Measurements from ENCODE around the gene PGM2. TPM values are rescaled to one million over a fixed set of nuclear protein-coding genes. Genes with fewer than 3 reads are reported as not detected.
"Not testable (repeated sequence)": the region's sequence is repeated elsewhere in the genome, so short reads cannot be mapped to it uniquely, and the experiment has no call there.

Gene PGM2
- total RNA-seq, 1 experiment from 2014 or later = 28.6 TPM

DNA sequence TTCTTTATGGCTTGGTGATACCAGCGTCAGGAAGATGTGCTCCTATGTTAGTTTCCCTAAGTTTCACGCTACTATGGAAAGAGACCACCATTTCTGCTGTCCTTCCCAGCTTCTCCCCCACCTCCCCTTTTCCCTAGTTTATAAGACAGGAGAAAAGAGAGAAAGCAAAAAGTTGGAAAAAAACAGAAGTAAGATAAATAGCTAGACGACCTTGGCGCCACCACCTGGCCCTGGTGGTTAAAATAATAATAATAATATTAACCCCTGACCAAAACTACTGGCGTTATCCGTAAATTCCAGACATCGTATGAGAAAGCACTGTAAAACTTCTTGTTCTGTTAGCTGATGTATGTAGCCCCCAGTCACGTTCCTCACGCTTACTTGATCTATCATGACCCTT, 985 bp upstream of the PGM2 start:
- POLR2A ChIA-PET (ENCODE audit: unreplicated experiment) = interaction anchor here (0.7 kb wide), 1 partner anchor 153 kb away, joined by 5 read pairs; no protein-coding TSS in a partner anchor
- DNase-seq; H3F3A ChIP-seq (ENCODE audit: low read length, unreplicated experiment); H3K9me2 ChIP-seq (replicated peaks; ENCODE audit: low read length); H3K9me3 ChIP-seq (ENCODE audit: low read length); H4K20me1 ChIP-seq (ENCODE audit: low read length); H3K36me3 ChIP-seq (ENCODE audit: low read depth, low read length); H3K27ac ChIP-seq (ENCODE audit: low read length); ATAC-seq; H3K27me3 ChIP-seq (ENCODE audit: low read length); BruUV-seq (replicated peaks): not testable (repeated sequence)
- Histone ChIP-seq H3K79me2 (ENCODE audit: low read length) (peaks cover 30% of the 10 kb centered on the region), H2AFZ (ENCODE audit: low read length) (peak overlapping the region; percentile 86), H3K9ac (ENCODE audit: low read length) (peak overlapping the region; percentile 69), H3K4me2 (ENCODE audit: low read length) (peak overlapping the region; percentile 96), H3K4me1 (ENCODE audit: insufficient read depth, low read length) (peaks cover 16% of the 10 kb centered on the region), H3K4me3 (ENCODE audit: low read length) (peak overlapping the region; percentile 98)
- TF ChIP-seq, protein P1, sequence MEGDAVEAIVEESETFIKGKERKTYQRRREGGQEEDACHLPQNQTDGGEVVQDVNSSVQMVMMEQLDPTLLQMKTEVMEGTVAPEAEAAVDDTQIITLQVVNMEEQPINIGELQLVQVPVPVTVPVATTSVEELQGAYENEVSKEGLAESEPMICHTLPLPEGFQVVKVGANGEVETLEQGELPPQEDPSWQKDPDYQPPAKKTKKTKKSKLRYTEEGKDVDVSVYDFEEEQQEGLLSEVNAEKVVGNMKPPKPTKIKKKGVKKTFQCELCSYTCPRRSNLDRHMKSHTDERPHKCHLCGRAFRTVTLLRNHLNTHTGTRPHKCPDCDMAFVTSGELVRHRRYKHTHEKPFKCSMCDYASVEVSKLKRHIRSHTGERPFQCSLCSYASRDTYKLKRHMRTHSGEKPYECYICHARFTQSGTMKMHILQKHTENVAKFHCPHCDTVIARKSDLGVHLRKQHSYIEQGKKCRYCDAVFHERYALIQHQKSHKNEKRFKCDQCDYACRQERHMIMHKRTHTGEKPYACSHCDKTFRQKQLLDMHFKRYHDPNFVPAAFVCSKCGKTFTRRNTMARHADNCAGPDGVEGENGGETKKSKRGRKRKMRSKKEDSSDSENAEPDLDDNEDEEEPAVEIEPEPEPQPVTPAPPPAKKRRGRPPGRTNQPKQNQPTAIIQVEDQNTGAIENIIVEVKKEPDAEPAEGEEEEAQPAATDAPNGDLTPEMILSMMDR (conservative IDR thresholded peaks at IDR 0.05; ENCODE audit: low read depth, low read length) = 0 out of 2 replicates have a peak, but pooled peaks have one; percentile 25
- CTCF ChIA-PET = interaction anchor here (1.2 to 1.5 kb wide), 2 partner anchors 24 to 139 kb away, joined by 3 to 5 read pairs; partner anchors contain the start of gene RELL1
- intact Hi-C loops (cut with micrococcal nuclease) = loop anchor here (5.0 kb wide), 1 partner anchor 212 kb away; no protein-coding TSS in a partner anchor

DNA sequence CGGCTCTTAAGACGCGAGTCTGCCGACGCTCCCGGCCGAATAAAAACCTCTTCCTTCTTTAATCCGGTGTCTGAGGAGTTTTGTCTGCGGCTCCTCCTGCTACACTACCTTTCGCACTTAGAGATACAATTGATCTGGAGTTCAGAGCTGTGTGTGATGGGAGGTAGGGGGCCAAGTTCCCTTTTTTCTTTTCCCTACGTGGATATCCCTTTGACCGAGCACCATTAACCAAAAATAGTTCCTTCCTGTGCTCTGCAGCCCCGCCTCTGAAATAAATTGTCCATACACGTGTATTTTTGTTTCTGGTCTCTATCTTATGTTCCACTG, 555 bp upstream of the PGM2 start:
- Histone ChIP-seq H4K20me1 (ENCODE audit: low read length) (no peaks in the 10 kb centered on the region), H3K27me3 (ENCODE audit: low read length) (no peaks in the 10 kb centered on the region), H3K9ac (ENCODE audit: low read length) (peak overlapping the region; percentile 69), H3F3A (ENCODE audit: low read length, unreplicated experiment) (no peaks in the 10 kb centered on the region), H3K4me3 (ENCODE audit: low read length) (peak overlapping the region; percentile 98), H3K4me2 (ENCODE audit: low read length) (peak overlapping the region; percentile 96), H3K4me1 (ENCODE audit: insufficient read depth, low read length) (peaks cover 16% of the 10 kb centered on the region), H3K79me2 (ENCODE audit: low read length) (peaks cover 30% of the 10 kb centered on the region), H3K9me3 (ENCODE audit: low read length) (no peaks in the 10 kb centered on the region), H3K9me2 (replicated peaks; ENCODE audit: low read length) (no peaks in the 10 kb centered on the region), H3K36me3 (ENCODE audit: low read depth, low read length) (peaks cover 7% of the 10 kb centered on the region; the same call in 1 of the 2 replicates), H3K27ac (ENCODE audit: low read length) (peak overlapping the region; percentile 31; the same call in 1 of the 2 replicates), H2AFZ (ENCODE audit: low read length) (peak overlapping the region; percentile 86)
- POLR2A ChIA-PET (ENCODE audit: unreplicated experiment) = interaction anchor here (0.7 kb wide), 1 partner anchor 152 kb away, joined by 5 read pairs; no protein-coding TSS in a partner anchor
- TSS peak; percentile 68 for BruUV-seq (replicated peaks)
- peak; percentile 24 for ATAC-seq
- TF ChIP-seq EZH2 (IDR thresholded peaks at IDR 0.05; ENCODE audit: low read length, unreplicated experiment) (no peak), EZH2phosphoT487 (IDR thresholded peaks at IDR 0.05; ENCODE audit: borderline replicate concordance, low read length) (no peak)
- TF ChIP-seq, protein P1 (conservative IDR thresholded peaks at IDR 0.05; ENCODE audit: low read depth, low read length) = no peak
- CTCF ChIA-PET = interaction anchor here (1.2 to 1.5 kb wide), 2 partner anchors 24 to 140 kb away, joined by 3 to 5 read pairs; partner anchors contain the start of gene RELL1
- no peak for DNase-seq
- intact Hi-C loops (cut with micrococcal nuclease) = loop anchor here (2.0 to 5.0 kb wide), 2 partner anchors 65 to 211 kb away; partner anchors contain the start of gene TBC1D1

DNA sequence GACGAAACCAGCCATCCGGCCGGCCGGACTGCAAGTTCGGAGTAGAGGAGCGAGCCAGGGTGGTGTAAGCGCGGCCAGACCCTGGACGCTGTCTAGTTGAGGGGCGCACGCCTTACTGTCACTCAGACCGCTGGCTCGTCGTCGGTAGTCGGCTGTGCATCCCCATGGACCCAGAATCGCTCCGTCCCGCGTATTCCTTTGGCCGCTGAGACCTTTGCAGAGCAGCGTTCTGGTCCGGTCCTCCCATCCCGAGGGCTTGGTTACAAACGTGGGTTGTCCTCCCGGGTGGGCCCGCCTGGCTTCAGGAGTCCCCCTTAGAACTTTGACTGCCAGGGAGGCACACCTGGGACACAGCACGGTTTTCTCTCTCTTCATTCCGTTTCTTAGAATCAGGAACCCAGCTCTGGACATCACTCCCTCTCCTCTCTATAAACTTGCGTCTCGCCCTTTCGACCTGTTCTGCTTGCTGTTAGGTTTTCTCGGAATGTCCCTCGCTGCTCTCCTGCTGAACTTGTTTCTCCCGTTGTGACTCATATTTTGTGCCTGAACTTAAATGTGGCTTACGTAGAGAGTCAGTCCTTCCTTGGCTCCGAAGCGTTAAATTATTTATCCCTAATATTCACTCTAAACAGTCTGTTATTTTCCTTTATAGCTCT, 672 bp downstream of the PGM2 start:
- TF ChIP-seq, protein P1 (conservative IDR thresholded peaks at IDR 0.05; ENCODE audit: low read depth, low read length) = no peak
- TF ChIP-seq EZH2phosphoT487 (IDR thresholded peaks at IDR 0.05; ENCODE audit: borderline replicate concordance, low read length) (no peak), EZH2 (IDR thresholded peaks at IDR 0.05; ENCODE audit: low read length, unreplicated experiment) (no peak)
- Histone ChIP-seq H3K4me1 (ENCODE audit: insufficient read depth, low read length) (peaks cover 16% of the 10 kb centered on the region), H3K27me3 (ENCODE audit: low read length) (no peaks in the 10 kb centered on the region), H3K4me2 (ENCODE audit: low read length) (peak overlapping the region; percentile 96), H3K9me2 (replicated peaks; ENCODE audit: low read length) (no peaks in the 10 kb centered on the region), H2AFZ (ENCODE audit: low read length) (peak overlapping the region; percentile 86), H3F3A (ENCODE audit: low read length, unreplicated experiment) (no peaks in the 10 kb centered on the region), H4K20me1 (ENCODE audit: low read length) (no peaks in the 10 kb centered on the region), H3K9me3 (ENCODE audit: low read length) (no peaks in the 10 kb centered on the region), H3K27ac (ENCODE audit: low read length) (peak overlapping the region; percentile 25), H3K9ac (ENCODE audit: low read length) (peak overlapping the region; percentile 69), H3K36me3 (ENCODE audit: low read depth, low read length) (peaks cover 7% of the 10 kb centered on the region; the same call in 1 of the 2 replicates), H3K79me2 (ENCODE audit: low read length) (peaks cover 30% of the 10 kb centered on the region), H3K4me3 (ENCODE audit: low read length) (peak overlapping the region; percentile 98)
- no TSS peak for BruUV-seq (replicated peaks)
- peak; percentile 75 for DNase-seq
- intact Hi-C loops (cut with micrococcal nuclease) = loop anchor here (2.0 to 5.0 kb wide), 2 partner anchors 64 to 210 kb away; partner anchors contain the start of gene TBC1D1
- POLR2A ChIA-PET (ENCODE audit: unreplicated experiment) = interaction anchor here (0.7 kb wide), 1 partner anchor 901 kb away, joined by 4 read pairs; no protein-coding TSS in a partner anchor
- peak; percentile 32 for ATAC-seq
- CTCF ChIA-PET = interaction anchor here (1.2 kb wide), 1 partner anchor 141 kb away, joined by 3 read pairs; the partner anchor contains the start of gene RELL1
